Choroid plexus epithelial cell (primary cell): ENCODE data around the gene HSDL2.
"Not testable (repeated sequence)": the region's sequence is repeated elsewhere in the genome, so short reads cannot be mapped to it uniquely, and the experiment has no call there.

ENCODE experiments used
- DNase-seq: peaks from one replicate; pipeline ENCODE4 v3.0.0-alpha.2; 2010; ENCODE audit warnings: low read depth
- H3K4me3 ChIP-seq: 2 replicates; pipeline ENCODE4 v1.5.1; 2011; ENCODE audit warnings: low read depth, mild to moderate bottlenecking, control low read depth, low read length, moderate library complexity
- TF ChIP-seq, protein P1 (sequence below): conservative IDR thresholded peaks from 2 replicates; pipeline ENCODE4 v1.5.1; 2011; ENCODE audit warnings: low read depth, mild to moderate bottlenecking, control low read depth, inconsistent platforms, low read length, moderate library complexity

The HSDL2 gene

DNA sequence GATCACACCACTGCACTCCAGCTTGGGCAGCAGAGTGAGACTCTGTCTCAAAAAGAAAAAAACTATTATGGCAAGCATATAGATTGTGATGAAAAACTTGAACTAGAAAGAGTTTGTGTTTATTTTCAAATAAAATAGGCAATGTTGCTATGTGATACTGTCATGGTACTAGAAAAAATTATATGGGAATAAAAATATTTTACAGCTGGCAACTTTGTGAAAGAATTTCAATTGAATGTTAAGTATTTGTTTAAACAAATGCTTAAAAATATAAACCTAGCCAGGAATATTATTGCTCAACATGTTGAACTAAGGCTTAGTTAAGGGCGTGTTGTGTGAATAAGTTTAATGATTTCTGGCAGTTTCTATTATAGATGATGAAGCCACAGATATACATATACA, 31.7 kb downstream of the HSDL2 start:
- TF ChIP-seq, protein P1, sequence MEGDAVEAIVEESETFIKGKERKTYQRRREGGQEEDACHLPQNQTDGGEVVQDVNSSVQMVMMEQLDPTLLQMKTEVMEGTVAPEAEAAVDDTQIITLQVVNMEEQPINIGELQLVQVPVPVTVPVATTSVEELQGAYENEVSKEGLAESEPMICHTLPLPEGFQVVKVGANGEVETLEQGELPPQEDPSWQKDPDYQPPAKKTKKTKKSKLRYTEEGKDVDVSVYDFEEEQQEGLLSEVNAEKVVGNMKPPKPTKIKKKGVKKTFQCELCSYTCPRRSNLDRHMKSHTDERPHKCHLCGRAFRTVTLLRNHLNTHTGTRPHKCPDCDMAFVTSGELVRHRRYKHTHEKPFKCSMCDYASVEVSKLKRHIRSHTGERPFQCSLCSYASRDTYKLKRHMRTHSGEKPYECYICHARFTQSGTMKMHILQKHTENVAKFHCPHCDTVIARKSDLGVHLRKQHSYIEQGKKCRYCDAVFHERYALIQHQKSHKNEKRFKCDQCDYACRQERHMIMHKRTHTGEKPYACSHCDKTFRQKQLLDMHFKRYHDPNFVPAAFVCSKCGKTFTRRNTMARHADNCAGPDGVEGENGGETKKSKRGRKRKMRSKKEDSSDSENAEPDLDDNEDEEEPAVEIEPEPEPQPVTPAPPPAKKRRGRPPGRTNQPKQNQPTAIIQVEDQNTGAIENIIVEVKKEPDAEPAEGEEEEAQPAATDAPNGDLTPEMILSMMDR = no peak
- H3K4me3 ChIP-seq = no peak overlapping the region
- peak; percentile 13 for DNase-seq

DNA sequence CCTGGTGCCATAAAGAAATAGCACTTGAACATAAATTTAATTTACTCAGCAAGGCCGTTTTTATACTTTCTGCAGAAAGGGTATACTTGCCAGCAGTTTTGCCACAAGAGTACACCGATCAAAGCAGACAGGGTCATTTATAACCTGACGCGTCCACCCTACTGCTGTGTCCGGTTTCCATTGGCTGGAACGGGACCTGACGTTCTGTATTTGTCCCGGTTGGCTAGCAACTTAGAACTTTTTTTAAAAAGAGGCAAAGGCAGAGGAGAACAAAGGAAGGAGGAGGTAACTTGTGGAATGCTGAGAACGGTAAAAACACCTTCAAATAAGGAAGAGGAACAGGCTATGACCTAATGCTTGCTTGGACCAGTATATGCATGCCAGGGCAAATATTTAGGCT, 33.8 kb downstream of the HSDL2 start:
- not testable (repeated sequence) for H3K4me3 ChIP-seq, DNase-seq

DNA sequence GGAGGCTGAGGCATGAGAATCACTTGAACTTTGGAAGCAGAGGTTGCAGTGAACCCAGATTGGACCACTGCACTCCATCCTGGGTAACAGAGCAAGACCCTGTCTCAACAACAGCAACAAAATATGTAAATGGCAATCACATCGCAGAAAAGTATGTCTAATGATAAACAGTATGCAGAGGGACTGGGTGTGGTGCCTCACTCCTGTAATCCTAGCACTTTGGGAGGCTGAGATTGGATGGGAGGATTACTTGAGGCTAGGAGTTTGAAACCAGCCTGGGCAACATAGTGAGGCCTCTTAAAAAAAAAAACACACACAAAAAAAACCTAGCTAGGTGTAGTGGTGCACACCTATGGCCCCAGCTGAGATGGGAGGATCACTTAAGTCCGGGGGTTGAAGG, 40.3 kb downstream of the HSDL2 start:
- TF ChIP-seq, protein P1 = no peak
- no peak overlapping the region for H3K4me3 ChIP-seq
- DNase-seq = no peak

DNA sequence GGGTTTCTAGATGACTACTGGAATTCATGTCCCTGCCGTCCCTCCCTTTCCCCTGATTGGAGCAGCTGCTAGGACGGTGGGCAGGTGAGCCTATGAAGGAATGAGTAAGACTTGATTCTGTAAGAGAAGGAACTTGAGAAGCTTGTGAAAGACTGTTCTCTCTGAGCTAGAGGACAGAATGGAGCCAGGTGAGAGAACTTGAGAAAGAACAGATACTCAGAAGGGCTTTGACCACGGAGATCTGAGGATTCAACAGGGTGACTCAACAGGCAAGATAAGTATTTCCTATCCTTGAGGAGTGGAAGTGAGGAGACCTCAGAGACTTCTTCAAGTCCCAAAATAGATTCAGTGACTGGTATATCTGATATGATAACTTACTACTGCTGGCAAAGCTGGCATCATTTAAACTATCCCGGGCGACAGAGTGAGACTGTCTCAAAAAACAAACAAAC, 41.9 kb downstream of the HSDL2 start:
- TF ChIP-seq, protein P1 = no peak
- DNase-seq = peak; percentile 15
- H3K4me3 ChIP-seq = no peak overlapping the region

DNA sequence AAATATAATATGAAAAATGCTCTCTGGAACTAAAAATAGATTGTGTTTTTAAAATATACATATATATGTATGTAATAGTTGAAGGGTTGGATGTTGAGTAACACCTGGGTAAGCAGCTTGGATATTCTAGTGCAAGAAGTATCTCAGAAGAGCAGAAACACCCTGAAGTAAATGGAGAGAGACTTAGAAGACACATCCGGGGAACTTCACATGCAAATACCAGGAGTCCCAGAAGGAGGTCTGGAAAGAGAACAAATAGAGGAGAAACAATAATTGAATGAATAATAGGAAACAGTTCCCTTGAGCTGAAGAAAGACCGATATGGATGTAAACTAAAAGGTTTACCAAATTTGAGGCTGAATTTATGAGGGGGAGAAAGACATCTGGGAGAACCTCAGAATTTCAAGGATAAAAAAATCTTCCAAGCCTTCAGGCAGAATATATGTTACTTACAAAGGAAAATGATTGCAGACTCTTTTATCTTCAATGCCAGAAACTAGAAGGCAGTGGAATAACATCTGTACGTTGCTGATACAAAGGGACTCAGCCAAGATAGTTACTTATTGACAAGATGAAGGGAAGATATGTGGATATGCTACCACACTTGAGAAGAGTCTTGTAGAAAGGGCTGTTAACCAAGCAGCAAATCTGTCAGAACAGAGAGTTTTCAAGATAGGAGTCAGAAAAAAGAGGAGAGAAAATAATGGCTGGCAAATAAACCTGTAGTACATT, 42.7 kb downstream of the HSDL2 start:
- no peak for DNase-seq
- no peak overlapping the region for H3K4me3 ChIP-seq
- TF ChIP-seq, protein P1 = no peak

DNA sequence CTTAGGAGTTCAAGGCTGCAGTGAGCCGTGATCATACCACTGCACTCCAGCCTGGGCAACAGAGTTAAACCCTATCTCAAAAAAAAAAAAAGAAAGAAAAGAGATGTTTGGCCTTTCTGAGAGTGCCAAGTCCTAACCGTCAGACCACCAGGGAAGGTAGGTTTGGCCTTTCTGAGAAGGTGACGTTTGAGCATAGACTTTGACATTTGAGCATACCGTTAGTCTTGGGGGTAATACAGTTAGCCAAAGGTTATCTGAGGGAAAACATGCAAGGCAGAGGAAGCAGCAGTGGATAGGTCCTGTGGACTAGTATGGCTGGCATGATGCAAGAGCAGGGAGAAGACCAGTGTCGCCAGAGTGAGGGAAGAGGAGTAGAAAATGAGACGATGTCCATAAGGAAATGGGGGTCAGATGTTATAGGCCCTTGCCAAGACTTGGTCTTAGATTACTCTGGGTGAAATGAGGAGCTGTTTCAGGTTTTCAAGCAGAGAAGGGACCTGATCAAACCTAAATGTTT, 50.2 kb downstream of the HSDL2 start:
- TF ChIP-seq, protein P1 = no peak
- no peak for DNase-seq
- no peak overlapping the region for H3K4me3 ChIP-seq

DNA sequence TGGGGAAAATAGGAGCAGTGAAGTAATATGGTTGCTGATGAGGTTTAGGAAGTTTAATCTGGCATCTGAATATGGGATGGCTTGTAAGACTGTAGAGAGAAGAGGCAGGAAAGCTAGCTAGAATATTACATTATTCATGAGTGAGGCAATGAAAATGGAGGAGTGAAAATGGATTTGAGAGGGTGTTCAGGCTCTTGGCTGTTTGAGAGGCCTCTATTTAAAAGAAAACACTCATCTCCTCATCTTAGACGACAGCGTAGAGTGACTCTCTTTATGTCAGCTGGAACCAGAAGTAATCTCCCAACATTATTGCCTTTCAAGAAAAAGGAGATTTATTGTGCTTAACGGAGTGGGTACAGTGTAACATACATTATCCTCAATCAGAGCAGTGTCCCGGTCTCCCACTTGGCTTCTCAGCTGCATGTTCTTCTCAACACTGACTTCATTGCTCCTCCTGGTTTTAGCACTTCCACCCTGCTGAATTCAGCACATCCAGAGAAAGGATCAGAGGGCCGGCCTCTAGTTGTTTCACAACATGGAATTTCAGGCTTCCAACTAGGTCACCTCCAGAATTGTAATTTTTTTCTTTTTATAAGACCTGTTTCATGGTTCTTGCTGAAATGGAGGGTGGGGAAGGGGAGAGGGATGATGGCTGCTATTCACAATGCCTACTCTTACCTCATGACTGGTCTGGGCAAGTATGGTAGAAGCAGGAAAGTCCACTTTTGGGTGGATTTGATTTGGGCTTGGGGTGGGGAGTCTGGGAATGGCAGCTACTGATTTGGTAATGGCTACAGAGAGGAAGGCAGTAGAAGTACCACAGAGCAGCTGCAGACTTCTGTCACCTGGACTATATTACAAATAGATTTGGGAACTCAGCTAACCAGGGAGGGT, 53.8 kb downstream of the HSDL2 start:
- no peak overlapping the region for H3K4me3 ChIP-seq
- DNase-seq = no peak
- TF ChIP-seq, protein P1 = no peak
